ENCODE data around the gene ADAMTS1.
"Not testable (repeated sequence)": the region's sequence is repeated elsewhere in the genome, so short reads cannot be mapped to it uniquely, and the experiment has no call there.

Gene ADAMTS1

DNA sequence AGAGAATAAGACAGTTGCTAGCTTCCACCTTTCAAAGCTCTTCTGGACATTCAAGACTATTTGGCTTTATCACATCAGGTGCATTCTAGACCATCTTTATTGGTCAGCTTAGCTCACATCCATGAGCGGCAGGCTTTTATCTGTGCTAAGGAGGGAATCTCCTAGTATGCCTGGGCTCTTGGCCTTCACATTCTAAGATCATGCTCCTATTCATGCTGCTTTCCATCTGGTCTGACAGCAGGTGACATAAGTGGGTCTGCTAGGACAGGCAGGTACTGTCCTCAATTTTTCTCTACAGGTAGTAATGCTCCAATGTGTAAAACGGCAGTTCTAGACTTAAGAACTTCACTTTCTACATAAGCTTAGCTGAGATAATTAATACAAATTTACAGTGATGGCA is 39.2 kb upstream of the ADAMTS1 start:
- TF ChIP-seq, protein P1, sequence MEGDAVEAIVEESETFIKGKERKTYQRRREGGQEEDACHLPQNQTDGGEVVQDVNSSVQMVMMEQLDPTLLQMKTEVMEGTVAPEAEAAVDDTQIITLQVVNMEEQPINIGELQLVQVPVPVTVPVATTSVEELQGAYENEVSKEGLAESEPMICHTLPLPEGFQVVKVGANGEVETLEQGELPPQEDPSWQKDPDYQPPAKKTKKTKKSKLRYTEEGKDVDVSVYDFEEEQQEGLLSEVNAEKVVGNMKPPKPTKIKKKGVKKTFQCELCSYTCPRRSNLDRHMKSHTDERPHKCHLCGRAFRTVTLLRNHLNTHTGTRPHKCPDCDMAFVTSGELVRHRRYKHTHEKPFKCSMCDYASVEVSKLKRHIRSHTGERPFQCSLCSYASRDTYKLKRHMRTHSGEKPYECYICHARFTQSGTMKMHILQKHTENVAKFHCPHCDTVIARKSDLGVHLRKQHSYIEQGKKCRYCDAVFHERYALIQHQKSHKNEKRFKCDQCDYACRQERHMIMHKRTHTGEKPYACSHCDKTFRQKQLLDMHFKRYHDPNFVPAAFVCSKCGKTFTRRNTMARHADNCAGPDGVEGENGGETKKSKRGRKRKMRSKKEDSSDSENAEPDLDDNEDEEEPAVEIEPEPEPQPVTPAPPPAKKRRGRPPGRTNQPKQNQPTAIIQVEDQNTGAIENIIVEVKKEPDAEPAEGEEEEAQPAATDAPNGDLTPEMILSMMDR (IDR thresholded peaks at IDR 0.05; ENCODE audit: insufficient read depth, low read length, poor library complexity, severe bottlenecking): no peak
- Histone ChIP-seq H3K27me3 (replicated peaks; ENCODE audit: control insufficient read depth, insufficient read depth, low read length) (no peaks in the 10 kb centered on the region), H3K36me3 (ENCODE audit: control insufficient read depth, insufficient read depth, low read length) (no peaks in the 10 kb centered on the region), H3K4me3 (replicated peaks; ENCODE audit: low read depth, low read length) (no peak overlapping the region)
- DNase-seq (ENCODE audit: extremely low read depth, insufficient read length): no peak

- no peak for DNase-seq (ENCODE audit: extremely low read depth, insufficient read length)
- Histone ChIP-seq H3K36me3 (ENCODE audit: control insufficient read depth, insufficient read depth, low read length) (no peaks in the 10 kb centered on the region), H3K4me3 (replicated peaks; ENCODE audit: low read depth, low read length) (no peak overlapping the region), H3K27me3 (replicated peaks; ENCODE audit: control insufficient read depth, insufficient read depth, low read length) (no peaks in the 10 kb centered on the region)
- TF ChIP-seq, protein P1 (IDR thresholded peaks at IDR 0.05; ENCODE audit: insufficient read depth, low read length, poor library complexity, severe bottlenecking): no peak
Measured at GRCh38 chr21:26883768-26884167, 38.6 kb upstream of the ADAMTS1 start.

DNA sequence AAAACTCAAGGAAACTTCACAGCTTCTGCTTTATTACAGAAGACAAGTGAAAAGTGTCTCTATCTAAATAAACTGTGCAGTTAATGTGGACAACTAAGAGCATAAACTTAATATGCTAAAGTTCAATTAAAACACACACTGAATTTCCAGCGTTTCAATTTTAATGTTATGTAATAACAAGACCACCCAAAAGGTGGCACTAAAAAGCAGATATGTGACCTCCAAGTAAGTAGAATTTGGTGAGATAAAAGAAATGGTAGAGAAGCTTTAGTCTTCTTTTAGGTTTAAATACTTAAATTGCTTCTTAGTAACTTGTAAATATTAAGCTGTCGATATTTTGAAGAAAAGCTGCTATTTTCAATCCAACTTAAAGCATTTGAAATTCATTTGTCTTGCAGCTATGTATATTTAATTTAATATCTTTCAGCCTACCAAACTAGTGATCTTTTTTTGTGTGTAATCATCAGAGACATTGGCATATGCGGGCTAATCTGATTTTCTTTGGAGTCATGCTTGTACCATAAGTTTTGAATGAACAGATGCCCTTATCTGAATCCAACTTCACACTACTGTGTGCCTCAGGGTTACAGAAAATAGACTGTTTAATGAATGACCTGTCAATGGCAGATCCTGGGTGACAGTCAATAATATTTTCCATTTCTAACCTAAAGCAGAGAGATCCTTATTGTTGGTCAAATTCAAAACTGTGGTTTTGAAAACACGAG is 36.5 kb upstream of the ADAMTS1 start:
- TF ChIP-seq, protein P1 (IDR thresholded peaks at IDR 0.05; ENCODE audit: insufficient read depth, low read length, poor library complexity, severe bottlenecking): no peak
- no peak for DNase-seq (ENCODE audit: extremely low read depth, insufficient read length)
- Histone ChIP-seq H3K4me3 (replicated peaks; ENCODE audit: low read depth, low read length) (no peak overlapping the region), H3K27me3 (replicated peaks; ENCODE audit: control insufficient read depth, insufficient read depth, low read length) (no peaks in the 10 kb centered on the region), H3K36me3 (ENCODE audit: control insufficient read depth, insufficient read depth, low read length) (no peaks in the 10 kb centered on the region)

DNA sequence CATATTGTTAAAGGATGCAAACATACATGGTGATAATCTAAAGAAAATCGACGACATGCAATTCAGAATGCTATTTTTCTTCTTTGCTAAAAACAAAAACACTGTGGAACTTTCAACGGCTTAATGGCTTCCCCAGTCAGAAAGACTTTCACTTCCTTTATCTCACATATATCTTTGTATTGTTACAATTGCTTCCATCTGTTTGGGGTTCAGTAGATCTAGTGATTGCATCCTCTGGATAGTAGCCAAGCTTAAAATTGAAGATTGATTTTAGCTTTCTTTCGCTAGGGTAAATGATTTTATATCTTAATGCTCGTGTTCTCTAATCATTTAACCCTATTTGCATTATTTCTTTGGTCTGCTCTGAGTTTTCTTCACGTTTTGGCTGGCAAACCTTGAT is 31.8 kb upstream of the ADAMTS1 start:
- Histone ChIP-seq H3K36me3 (ENCODE audit: control insufficient read depth, insufficient read depth, low read length) (no peaks in the 10 kb centered on the region), H3K4me3 (replicated peaks; ENCODE audit: low read depth, low read length) (no peak overlapping the region)
- DNase-seq (ENCODE audit: extremely low read depth, insufficient read length): no peak

DNA sequence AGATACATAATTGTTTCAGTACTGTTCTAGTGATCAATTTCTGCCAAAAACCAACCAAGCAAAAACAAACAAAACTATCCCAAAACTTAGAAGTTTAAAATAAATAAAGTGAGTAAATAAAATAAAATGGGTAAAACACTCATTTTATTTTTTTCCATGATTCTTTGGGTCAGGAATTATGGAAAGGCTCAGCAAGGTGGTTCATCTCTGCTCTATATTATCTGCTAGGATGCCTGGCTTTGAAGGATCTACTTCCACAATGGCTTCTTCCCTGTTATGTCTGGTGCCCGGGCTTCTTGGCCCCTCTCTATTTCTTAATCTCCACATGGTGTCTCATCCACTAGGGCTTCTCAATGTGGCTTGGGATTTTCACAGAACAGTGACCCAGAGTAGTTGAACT is 29.1 kb upstream of the ADAMTS1 start:
- no peaks in the 10 kb centered on the region for H3K36me3 ChIP-seq (ENCODE audit: control insufficient read depth, insufficient read depth, low read length)
- no peaks in the 10 kb centered on the region for H3K27me3 ChIP-seq (replicated peaks; ENCODE audit: control insufficient read depth, insufficient read depth, low read length)
- no peak for DNase-seq (ENCODE audit: extremely low read depth, insufficient read length)
- H3K4me3 ChIP-seq (replicated peaks; ENCODE audit: low read depth, low read length): no peak overlapping the region
- TF ChIP-seq, protein P1 (IDR thresholded peaks at IDR 0.05; ENCODE audit: insufficient read depth, low read length, poor library complexity, severe bottlenecking): no peak

More for the DNA sequence above, 31.8 kb upstream of the ADAMTS1 start:
- H3K27me3 ChIP-seq (replicated peaks; ENCODE audit: control insufficient read depth, insufficient read depth, low read length): no peaks in the 10 kb centered on the region
- TF ChIP-seq, protein P1 (IDR thresholded peaks at IDR 0.05; ENCODE audit: insufficient read depth, low read length, poor library complexity, severe bottlenecking): no peak

DNA sequence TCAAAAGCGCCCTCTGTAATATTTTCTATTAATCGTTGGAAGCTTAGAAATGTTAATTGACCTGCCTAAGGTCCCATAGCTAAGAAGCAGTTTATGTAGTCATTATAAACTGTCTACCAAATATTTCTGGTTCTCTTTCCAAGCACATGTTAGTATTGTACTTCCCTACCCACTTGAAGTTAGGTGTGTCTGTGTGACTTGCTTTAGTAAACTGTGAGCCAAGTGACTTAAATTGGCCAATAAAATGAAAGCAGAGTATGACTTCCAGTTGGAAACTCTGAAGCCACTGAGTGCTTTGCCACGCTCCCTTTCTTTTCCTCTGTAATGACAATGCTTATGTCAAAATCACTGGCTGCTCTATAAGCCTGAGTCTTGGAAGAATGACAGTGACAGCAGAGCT is 20.6 kb upstream of the ADAMTS1 start:
- DNase-seq (ENCODE audit: extremely low read depth, insufficient read length): no peak
- Histone ChIP-seq H3K36me3 (ENCODE audit: control insufficient read depth, insufficient read depth, low read length) (no peaks in the 10 kb centered on the region), H3K4me3 (replicated peaks; ENCODE audit: low read depth, low read length) (no peak overlapping the region), H3K27me3 (replicated peaks; ENCODE audit: control insufficient read depth, insufficient read depth, low read length) (no peaks in the 10 kb centered on the region)
- TF ChIP-seq, protein P1 (IDR thresholded peaks at IDR 0.05; ENCODE audit: insufficient read depth, low read length, poor library complexity, severe bottlenecking): no peak

DNA sequence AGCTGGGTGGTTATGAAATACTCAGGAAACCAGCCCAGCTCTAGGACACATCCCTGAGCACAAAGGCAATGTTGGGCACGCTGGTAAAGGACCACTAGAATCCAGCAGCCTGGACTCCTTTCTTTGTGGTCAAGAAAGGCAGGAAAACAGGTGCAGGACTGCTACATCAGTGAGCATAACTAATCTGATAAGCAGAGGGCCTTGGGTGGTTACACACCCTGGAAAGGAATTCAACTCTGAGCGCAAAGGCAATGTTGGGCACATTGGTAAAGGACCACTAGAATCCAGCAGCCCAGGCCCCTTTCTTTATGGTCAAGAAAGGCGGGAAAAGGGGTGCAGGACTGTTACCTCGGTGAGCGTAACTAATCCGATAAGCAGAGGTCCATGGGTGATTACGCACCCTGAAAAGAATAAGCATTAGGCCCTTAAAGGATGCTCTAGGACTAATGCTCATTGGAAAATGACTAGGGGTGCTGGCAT is 11.7 kb upstream of the ADAMTS1 start:
- DNase-seq (ENCODE audit: extremely low read depth, insufficient read length); H3K4me3 ChIP-seq (replicated peaks; ENCODE audit: low read depth, low read length); H3K27me3 ChIP-seq (replicated peaks; ENCODE audit: control insufficient read depth, insufficient read depth, low read length); H3K36me3 ChIP-seq (ENCODE audit: control insufficient read depth, insufficient read depth, low read length): not testable (repeated sequence)

DNA sequence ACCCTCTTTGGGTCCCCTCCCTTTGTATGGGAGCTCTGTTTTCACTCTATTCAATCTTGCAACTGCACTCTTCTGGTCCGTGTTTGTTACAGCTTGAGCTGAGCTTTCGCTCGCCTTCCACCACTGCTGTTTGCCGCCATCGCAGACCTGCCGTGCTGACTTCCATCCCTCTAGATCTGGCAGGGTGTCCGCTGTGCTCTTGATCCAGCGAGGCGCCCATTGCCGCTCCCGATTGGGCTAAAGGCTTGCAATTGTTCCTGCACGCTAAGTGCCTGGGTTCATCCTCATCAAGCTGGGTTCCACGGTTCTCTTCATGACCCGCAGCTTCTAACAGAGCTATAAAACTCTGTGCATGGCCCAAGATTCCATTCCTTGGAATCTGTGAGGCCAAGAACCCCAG is 9.5 kb upstream of the ADAMTS1 start:
- not testable (repeated sequence) for DNase-seq (ENCODE audit: extremely low read depth, insufficient read length); H3K27me3 ChIP-seq (replicated peaks; ENCODE audit: control insufficient read depth, insufficient read depth, low read length); H3K36me3 ChIP-seq (ENCODE audit: control insufficient read depth, insufficient read depth, low read length); H3K4me3 ChIP-seq (replicated peaks; ENCODE audit: low read depth, low read length)
